ENCODE results near the gene NMB. TPM values are rescaled to one million over a fixed set of nuclear protein-coding genes. Genes with fewer than 3 reads are reported as not detected.

NMB gene
- total RNA-seq, 1 experiment from 2014 or later = 11.5 TPM

DNA sequence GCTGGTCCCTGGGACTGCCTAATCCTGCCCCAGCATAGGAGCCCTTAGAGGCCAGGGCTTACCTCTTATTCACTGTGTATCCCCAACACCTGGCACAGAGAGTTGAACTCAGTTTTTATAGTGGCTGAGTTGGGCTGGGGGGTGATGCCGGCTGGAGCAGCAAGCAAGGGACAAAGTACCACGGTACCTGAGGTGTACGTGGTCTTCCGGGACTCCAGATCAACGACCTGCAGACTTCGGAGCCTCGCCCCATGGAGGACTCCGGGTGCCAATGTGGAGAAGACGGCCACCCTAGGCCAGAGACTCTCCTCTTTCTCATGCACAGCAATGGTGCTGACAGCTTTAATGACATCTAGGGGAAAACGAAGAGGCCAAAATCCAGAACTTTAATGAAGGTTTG, 12.0 kb downstream of the NMB start:
- no peak overlapping the region for H3K4ac ChIP-seq (ENCODE audit: low read depth, low read length)
- no peaks in the 10 kb centered on the region for H3K79me2 ChIP-seq (ENCODE audit: insufficient read depth, low read length)
- Mint-ChIP-seq H3K4me3 (no peak overlapping the region), H3K27ac (no peak overlapping the region), H3K4me1 (no peaks in the 10 kb centered on the region), H3K27me3 (ENCODE audit: low read depth) (no peaks in the 10 kb centered on the region), H3K9me3 (no peaks in the 10 kb centered on the region), H3K36me3 (ENCODE audit: insufficient read depth in 1 of 3, low read depth in 3 of 3) (peaks cover 35 to 83% (median 63%) of the 10 kb centered on the region in 3 experiments)
- H3K79me1 ChIP-seq (ENCODE audit: insufficient read depth, low read depth, low read length, poor library complexity, severe bottlenecking) = no peaks in the 10 kb centered on the region
- no peaks in the 10 kb centered on the region for H3K23me2 ChIP-seq (ENCODE audit: insufficient read length, low read depth, low read length, poor library complexity, severe bottlenecking)
- H3K9ac ChIP-seq (ENCODE audit: extremely low read depth, insufficient read length, low read length) = no peak overlapping the region
- no peak for DNase-seq
- no peak overlapping the region for H3T11ph ChIP-seq (ENCODE audit: low read length)
- H3K27me3 ChIP-seq (ENCODE audit: insufficient read depth, low read length) = no peaks in the 10 kb centered on the region
- H3K27ac ChIP-seq (ENCODE audit: insufficient read length, low read depth, low read length) = no peak overlapping the region
- no peak overlapping the region for H2BK15ac ChIP-seq (ENCODE audit: low read depth, low read length)
- H2BK12ac ChIP-seq (ENCODE audit: insufficient read length, low read depth, low read length) = no peak overlapping the region
- no peak overlapping the region for H3K23ac ChIP-seq (ENCODE audit: insufficient read length, low read depth, low read length)
- H2BK5ac ChIP-seq (ENCODE audit: insufficient read length, low read length) = no peak overlapping the region
- no peak overlapping the region for H3K4me2 ChIP-seq (ENCODE audit: insufficient read depth, insufficient read length, low read length)
- H3K4me1 ChIP-seq (ENCODE audit: insufficient read depth, low read length) = no peaks in the 10 kb centered on the region
- no peak overlapping the region for H2AK5ac ChIP-seq (ENCODE audit: insufficient read length, low read length)
- H3K9me3 ChIP-seq (ENCODE audit: control insufficient read depth, low read depth, low read length) = no peaks in the 10 kb centered on the region
- no peak overlapping the region for H2AFZ ChIP-seq (ENCODE audit: low read length)
- H4K8ac ChIP-seq (replicated peaks; ENCODE audit: insufficient read length, low read depth, low read length) = no peak overlapping the region
- H4K91ac ChIP-seq (ENCODE audit: insufficient read length, low read depth, low read length) = no peak overlapping the region
- H3K56ac ChIP-seq (ENCODE audit: insufficient read length, low read depth, low read length) = no peak overlapping the region
- WGBS (ENCODE audit: extremely low coverage, insufficient read length, low lambda C conversion rate) = no CpG with 5 or more reads among the region's 10 CpGs
- TF ChIP-seq CTCF (conservative IDR thresholded peaks at IDR 0.05) = no peak
- H3K14ac ChIP-seq (ENCODE audit: insufficient read depth, low read length) = no peak overlapping the region
- no peak overlapping the region for H4K5ac ChIP-seq (ENCODE audit: insufficient read length, low read depth, low read length)
- H3K18ac ChIP-seq (ENCODE audit: insufficient read length, low read depth, low read length) = no peak overlapping the region
- H2BK120ac ChIP-seq (ENCODE audit: low read depth, low read length, poor library complexity, severe bottlenecking) = no peak overlapping the region
- H2BK20ac ChIP-seq (ENCODE audit: low read depth, low read length, poor library complexity, severe bottlenecking) = no peak overlapping the region
- H4K20me1 ChIP-seq (ENCODE audit: control insufficient read depth, insufficient read depth, insufficient read length) = no peaks in the 10 kb centered on the region

All from H9 (cell line).